ENCODE measurements around the gene NSUN6.

NSUN6 gene

GRCh38 chr10:18563003-18563726 is 88.2 kb downstream of the NSUN6 start:
- DNase-seq (ENCODE audit: extremely low read depth in 1 of 2, low read depth in 1 of 2): no peak

- DNase-seq (ENCODE audit: extremely low read depth in 1 of 2, low read depth in 1 of 2): no peak
Measured at GRCh38 chr10:18561861-18562551, 89.4 kb downstream of the NSUN6 start.

- no peak for DNase-seq (ENCODE audit: extremely low read depth in 1 of 2, low read depth in 1 of 2)
Measured at GRCh38 chr10:18557960-18558359, 93.4 kb downstream of the NSUN6 start.

GRCh38 chr10:18556522-18557147 is 94.8 kb downstream of the NSUN6 start:
- DNase-seq (ENCODE audit: extremely low read depth in 1 of 2, low read depth in 1 of 2): no peak

- DNase-seq (ENCODE audit: extremely low read depth in 1 of 2, low read depth in 1 of 2): no peak
Measured at GRCh38 chr10:18554479-18554878, 96.9 kb downstream of the NSUN6 start.

- no peak for DNase-seq (ENCODE audit: extremely low read depth in 1 of 2, low read depth in 1 of 2)
Measured at GRCh38 chr10:18551473-18551872, 99.9 kb downstream of the NSUN6 start.

- no peak for DNase-seq (ENCODE audit: extremely low read depth in 1 of 2, low read depth in 1 of 2)
Measured at GRCh38 chr10:18549105-18549504, 102.3 kb downstream of the NSUN6 start.

DNA sequence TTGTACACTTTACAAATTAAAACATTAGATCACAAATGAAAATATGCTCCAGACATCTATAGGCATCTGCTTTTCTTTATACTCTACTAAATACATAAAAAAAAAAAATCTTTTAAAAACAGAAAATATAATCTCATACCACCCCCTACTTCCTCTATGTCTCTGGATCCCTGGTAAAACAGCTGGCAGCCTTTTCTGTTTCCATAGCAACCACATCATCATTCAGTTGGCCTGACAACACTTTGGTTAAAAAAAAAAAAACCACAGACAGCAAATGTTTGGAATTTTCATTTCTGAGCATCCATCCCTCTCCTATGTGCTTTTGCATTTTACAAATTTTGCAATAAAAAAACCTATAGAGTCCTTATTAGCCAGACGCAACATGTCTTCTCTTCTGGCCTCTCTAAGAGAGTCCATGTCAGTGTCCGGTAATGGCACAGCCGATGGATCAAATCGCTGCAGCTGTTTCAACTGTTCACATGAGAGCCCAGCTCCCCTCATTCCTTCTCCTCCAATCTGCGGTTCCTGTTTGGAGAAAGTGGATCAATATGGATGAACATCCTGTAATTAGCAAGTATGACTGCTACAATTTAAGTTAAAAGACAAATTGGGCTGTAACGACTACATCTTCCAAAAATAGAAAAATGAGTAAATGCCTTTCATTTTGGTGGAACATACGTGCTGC is 105.6 kb downstream of the NSUN6 start:
- no peak for DNase-seq (ENCODE audit: extremely low read depth in 1 of 2, low read depth in 1 of 2)

DNA sequence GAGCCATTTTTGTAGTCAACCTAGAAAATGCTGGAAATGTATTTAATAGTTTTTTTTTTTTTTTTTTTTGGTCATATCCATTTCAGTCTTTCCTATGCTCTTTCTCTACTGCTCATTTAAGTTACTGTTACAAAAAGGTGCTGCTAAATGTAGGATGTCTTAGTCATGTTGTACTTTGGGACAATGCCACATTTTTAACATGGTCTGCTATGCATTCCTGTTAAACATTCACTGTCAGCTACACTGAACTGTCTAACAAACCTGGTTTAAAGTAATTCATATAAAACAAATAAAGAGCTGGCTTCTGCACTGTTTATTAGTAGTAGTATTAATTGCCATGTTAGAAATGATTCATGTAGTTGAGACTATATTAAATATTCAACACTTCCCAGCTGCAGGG is 108.6 kb downstream of the NSUN6 start:
- DNase-seq (ENCODE audit: extremely low read depth in 1 of 2, low read depth in 1 of 2): no peak

DNA sequence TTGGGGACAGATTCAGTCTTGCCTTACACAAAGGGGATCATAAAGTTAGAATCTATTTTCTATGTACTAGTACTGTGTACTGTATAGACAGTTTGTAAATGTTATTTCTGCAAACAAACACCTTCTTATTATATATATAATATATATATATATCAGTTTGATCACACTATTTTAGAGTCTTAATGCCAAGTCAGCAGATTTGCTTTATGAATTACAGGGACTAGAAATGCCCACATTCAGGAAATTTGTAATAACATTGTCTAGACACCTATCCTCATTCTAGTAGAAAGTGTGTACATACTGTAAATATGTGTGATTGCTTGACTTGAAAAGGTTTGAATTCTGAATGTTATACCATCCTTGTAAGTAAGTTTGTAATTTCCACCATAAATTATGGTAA is 111.2 kb downstream of the NSUN6 start:
- DNase-seq (ENCODE audit: extremely low read depth in 1 of 2, low read depth in 1 of 2): no peak

- DNase-seq (ENCODE audit: extremely low read depth in 1 of 2, low read depth in 1 of 2): no peak
Measured at GRCh38 chr10:18539335-18539734, 112.1 kb downstream of the NSUN6 start.

- no peak for DNase-seq (ENCODE audit: extremely low read depth in 1 of 2, low read depth in 1 of 2)
Measured at GRCh38 chr10:18533896-18534295, 117.5 kb downstream of the NSUN6 start.

- no peak for DNase-seq (ENCODE audit: extremely low read depth in 1 of 2, low read depth in 1 of 2)
Measured at GRCh38 chr10:18532881-18533535, 118.4 kb downstream of the NSUN6 start.

- DNase-seq (ENCODE audit: extremely low read depth in 1 of 2, low read depth in 1 of 2): no peak
Measured at GRCh38 chr10:18528292-18528691, 123.1 kb downstream of the NSUN6 start.

GRCh38 chr10:18527687-18528086 is 123.7 kb downstream of the NSUN6 start:
- DNase-seq (ENCODE audit: extremely low read depth in 1 of 2, low read depth in 1 of 2): no peak

- DNase-seq (ENCODE audit: extremely low read depth in 1 of 2, low read depth in 1 of 2): no peak
Measured at GRCh38 chr10:18523858-18524257, 127.5 kb downstream of the NSUN6 start.

- DNase-seq (ENCODE audit: extremely low read depth in 1 of 2, low read depth in 1 of 2): no peak
Measured at GRCh38 chr10:18523025-18523424, 128.4 kb downstream of the NSUN6 start.

- DNase-seq (ENCODE audit: extremely low read depth in 1 of 2, low read depth in 1 of 2): no peak
Measured at GRCh38 chr10:18516851-18517250, 134.5 kb downstream of the NSUN6 start.

- no peak for DNase-seq (ENCODE audit: extremely low read depth in 1 of 2, low read depth in 1 of 2)
Measured at GRCh38 chr10:18514537-18514936, 136.8 kb downstream of the NSUN6 start.

GRCh38 chr10:18508587-18508986 is 142.8 kb downstream of the NSUN6 start:
- no peak for DNase-seq (ENCODE audit: extremely low read depth in 1 of 2, low read depth in 1 of 2)

Data from stimulated activated CD8-positive, alpha-beta memory T cell treated with anti-CD3 and anti-CD28 coated beads, Interleukin-7, amount 100 ng/mL, for 48 hours (primary cell).